ENCODE results near the gene CHST15.

Gene CHST15

GRCh38 chr10:124028700-124029480 is 64.5 kb downstream of the CHST15 start:
- DNase-seq (ENCODE audit: low spot score), result no peak

GRCh38 chr10:124027651-124028050 is 65.7 kb downstream of the CHST15 start:
- DNase-seq (ENCODE audit: low spot score), result no peak

- no peak for DNase-seq (ENCODE audit: low spot score)
These were observed 66.3 kb downstream of the CHST15 start for GRCh38 chr10:124027031-124027611.

- DNase-seq (ENCODE audit: low spot score), result no peak
These were observed 66.8 kb downstream of the CHST15 start for GRCh38 chr10:124026589-124026939.

GRCh38 chr10:124025660-124026588 is 67.5 kb downstream of the CHST15 start:
- no peak for DNase-seq (ENCODE audit: low spot score)

- DNase-seq (ENCODE audit: low spot score), result no peak
These were observed 68.2 kb downstream of the CHST15 start for GRCh38 chr10:124025152-124025551.

GRCh38 chr10:124022066-124022465 is 71.3 kb downstream of the CHST15 start:
- no peak for DNase-seq (ENCODE audit: low spot score)

GRCh38 chr10:124020981-124021815 is 72.2 kb downstream of the CHST15 start:
- DNase-seq (ENCODE audit: low spot score), result no peak

GRCh38 chr10:124019886-124020797 is 73.3 kb downstream of the CHST15 start:
- no peak for DNase-seq (ENCODE audit: low spot score)

GRCh38 chr10:124018886-124019525 is 74.4 kb downstream of the CHST15 start:
- DNase-seq (ENCODE audit: low spot score), result no peak

- no peak for DNase-seq (ENCODE audit: low spot score)
These were observed 75.7 kb downstream of the CHST15 start for GRCh38 chr10:124017729-124018128.

- no peak for DNase-seq (ENCODE audit: low spot score)
These were observed 76.5 kb downstream of the CHST15 start for GRCh38 chr10:124016804-124017375.

GRCh38 chr10:124015991-124016390 is 77.4 kb downstream of the CHST15 start:
- no peak for DNase-seq (ENCODE audit: low spot score)

- no peak for DNase-seq (ENCODE audit: low spot score)
These were observed 78.8 kb downstream of the CHST15 start for GRCh38 chr10:124014416-124015154.

- DNase-seq (ENCODE audit: low spot score), result no peak
These were observed 79.5 kb downstream of the CHST15 start for GRCh38 chr10:124013916-124014315.

GRCh38 chr10:124012991-124013390 is 80.4 kb downstream of the CHST15 start:
- no peak for DNase-seq (ENCODE audit: low spot score)

- DNase-seq (ENCODE audit: low spot score), result no peak
These were observed 80.8 kb downstream of the CHST15 start for GRCh38 chr10:124012583-124012982.

GRCh38 chr10:124012066-124012465 is 81.3 kb downstream of the CHST15 start:
- no peak for DNase-seq (ENCODE audit: low spot score)

GRCh38 chr10:124011464-124011863 is 81.9 kb downstream of the CHST15 start:
- DNase-seq (ENCODE audit: low spot score), result no peak
